NCI-H460 (cell line): ENCODE data around the gene NR2F1. TPM values are rescaled to one million over a fixed set of nuclear protein-coding genes. Genes with fewer than 3 reads are reported as not detected.

Source experiments
- DNase-seq: peaks from one replicate; pipeline ENCODE4 v3.0.0-alpha.2; 2016; ENCODE audit warnings: low read depth; ENCODE audit errors: extremely low read depth
- total RNA-seq: library from RNA; depleted of rRNA; stranded (reverse); fragments of >200 nt; shearing (Covaris generic); gene quantifications from 2 replicates; pipeline ENCODE4 v1.2.3, GENCODE V29; 2014

The NR2F1 gene
- total RNA-seq, 1 experiment from 2014 or later = 18.4 TPM

- no peak for DNase-seq
These were observed 5.8 kb upstream of the NR2F1 start for GRCh38 chr5:93576994-93577853.

GRCh38 chr5:93577854-93578812 is 4.9 kb upstream of the NR2F1 start:
- DNase-seq = no peak

- no peak for DNase-seq
These were observed 4.0 kb upstream of the NR2F1 start for GRCh38 chr5:93578813-93579691.

- DNase-seq = no peak
These were observed 3.3 kb upstream of the NR2F1 start for GRCh38 chr5:93579692-93580062.

- peak; percentile 20 for DNase-seq
These were observed 2.7 kb upstream of the NR2F1 start for GRCh38 chr5:93580063-93580926.

GRCh38 chr5:93580927-93581445 is 2.0 kb upstream of the NR2F1 start, which contains the start of gene NR2F1-AS1:
TSS of gene NR2F1-AS1 (minus strand) at chr5:93581219.
- DNase-seq = no peak

- DNase-seq = peak; percentile 19
These were observed 907 bp upstream of the NR2F1 start for GRCh38 chr5:93582167-93582462.

- DNase-seq = peak; percentile 11
These were observed 381 bp downstream of the NR2F1 start for GRCh38 chr5:93583439-93583767.

GRCh38 chr5:93583768-93584595 is 960 bp downstream of the NR2F1 start:
- DNase-seq = peak; percentile 33

GRCh38 chr5:93584596-93585040 is 1.6 kb downstream of the NR2F1 start:
- DNase-seq = no peak

- DNase-seq = peak; percentile 26
These were observed 2.2 kb downstream of the NR2F1 start for GRCh38 chr5:93585041-93585766.

- DNase-seq = no peak
These were observed 2.9 kb downstream of the NR2F1 start for GRCh38 chr5:93585767-93586385.

GRCh38 chr5:93586736-93587596 is 3.9 kb downstream of the NR2F1 start:
- no peak for DNase-seq

- no peak for DNase-seq
These were observed 4.8 kb downstream of the NR2F1 start for GRCh38 chr5:93587597-93588351.

GRCh38 chr5:93588352-93589151 is 5.5 kb downstream of the NR2F1 start:
- DNase-seq = no peak
